Measurements from ENCODE around the gene UTP14A. TPM values are rescaled to one million over a fixed set of nuclear protein-coding genes. Genes with fewer than 3 reads are reported as not detected.
A peak's percentile ranks its signal among the peaks of the same experiment; 100 is the strongest.

Gene UTP14A
- polyA plus RNA-seq, 1 of the 3 experiments (the other 2 are of a cell fraction), result 25.4 TPM

DNA sequence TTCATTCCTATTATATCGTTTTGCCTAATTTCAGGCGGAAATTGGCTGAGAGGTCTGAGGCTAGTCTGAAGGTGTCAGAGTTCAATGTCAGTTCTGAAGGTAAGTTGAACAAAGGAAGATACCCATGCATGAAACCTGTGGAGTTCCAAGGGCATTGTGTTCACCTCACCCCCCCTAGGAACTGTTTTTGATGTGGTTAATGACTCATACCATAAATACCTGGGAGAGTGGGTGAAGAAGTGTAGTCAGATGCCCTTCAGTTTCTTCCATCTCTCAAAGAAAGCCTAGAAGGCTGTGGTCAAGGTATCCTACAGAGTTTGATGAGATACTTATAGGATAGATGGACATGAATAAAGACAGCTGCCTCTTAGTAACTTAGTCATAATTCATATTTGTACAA, 2.7 kb downstream of the UTP14A start:
- Histone ChIP-seq H3K36me3 (replicated peaks in 1 of 2; ENCODE audit: control insufficient read depth in 1 of 2, insufficient read depth in 2 of 2, low read length in 1 of 2) (peaks cover 54 to 55% of the 10 kb centered on the region in 2 experiments), H2AFZ (ENCODE audit: low read depth) (no peak overlapping the region), H3K9me3 (no peaks in the 10 kb centered on the region), H3K27ac (ENCODE audit: low read depth in 2 of 2, low read length in 1 of 2) (no peak overlapping the region), H3K4me3 (ENCODE audit: low read depth in 2 of 2, low read length in 1 of 2) (no peak overlapping the region), H3K27me3 (ENCODE audit: insufficient read depth) (no peaks in the 10 kb centered on the region), H3K9ac (no peak overlapping the region), H3K9me2 (no peaks in the 10 kb centered on the region), H3K4me1 (ENCODE audit: control insufficient read depth in 1 of 2, insufficient read depth in 2 of 2, low read depth in 1 of 2, low read length in 1 of 2) (no peaks in the 10 kb centered on the region; a peak in 1 of 4 replicates), H3K4me2 (no peak overlapping the region), H4K20me1 (ENCODE audit: insufficient read depth) (no peaks in the 10 kb centered on the region), H3F3A (replicated peaks; ENCODE audit: insufficient read depth) (peaks cover under 1% of the 10 kb centered on the region), H3K79me2 (ENCODE audit: insufficient read depth) (peaks cover 26% of the 10 kb centered on the region)
- 100% methylated on average over 2 of the region's 2 CpGs for WGBS (ENCODE audit: low lambda C conversion rate)
- ChIA-PET CTCF (interaction anchor here (1.0 to 1.2 kb wide), 2 partner anchors 12 to 18 kb away, joined by 3 to 4 read pairs; no protein-coding TSS in a partner anchor), POLR2A (no interaction called here)
- TF ChIP-seq RXRA (IDR thresholded peaks at IDR 0.05; ENCODE audit: borderline replicate concordance, low read depth) (no peak), FOXM1 (IDR thresholded peaks at IDR 0.05; ENCODE audit: low read depth) (no peak), GATA2 (CRISPR knock-in tag; IDR thresholded peaks at IDR 0.05) (no peak), SIN3A (IDR thresholded peaks at IDR 0.05; ENCODE audit: borderline replicate concordance, low read depth, low read length) (no peak), TCF12 (IDR thresholded peaks at IDR 0.05) (no peak), TEAD4 (IDR thresholded peaks at IDR 0.05; ENCODE audit: borderline replicate concordance, insufficient read depth) (no peak), MXI1 (IDR thresholded peaks at IDR 0.05; ENCODE audit: low read depth, low read length) (no peak), GABPA (IDR thresholded peaks at IDR 0.05; ENCODE audit: low read depth) (no peak)
- TF ChIP-seq, protein P1, sequence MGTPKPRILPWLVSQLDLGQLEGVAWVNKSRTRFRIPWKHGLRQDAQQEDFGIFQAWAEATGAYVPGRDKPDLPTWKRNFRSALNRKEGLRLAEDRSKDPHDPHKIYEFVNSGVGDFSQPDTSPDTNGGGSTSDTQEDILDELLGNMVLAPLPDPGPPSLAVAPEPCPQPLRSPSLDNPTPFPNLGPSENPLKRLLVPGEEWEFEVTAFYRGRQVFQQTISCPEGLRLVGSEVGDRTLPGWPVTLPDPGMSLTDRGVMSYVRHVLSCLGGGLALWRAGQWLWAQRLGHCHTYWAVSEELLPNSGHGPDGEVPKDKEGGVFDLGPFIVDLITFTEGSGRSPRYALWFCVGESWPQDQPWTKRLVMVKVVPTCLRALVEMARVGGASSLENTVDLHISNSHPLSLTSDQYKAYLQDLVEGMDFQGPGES (IDR thresholded peaks at IDR 0.05; ENCODE audit: low read depth, low read length), result no peak
- DNase-seq, result no peak

DNA sequence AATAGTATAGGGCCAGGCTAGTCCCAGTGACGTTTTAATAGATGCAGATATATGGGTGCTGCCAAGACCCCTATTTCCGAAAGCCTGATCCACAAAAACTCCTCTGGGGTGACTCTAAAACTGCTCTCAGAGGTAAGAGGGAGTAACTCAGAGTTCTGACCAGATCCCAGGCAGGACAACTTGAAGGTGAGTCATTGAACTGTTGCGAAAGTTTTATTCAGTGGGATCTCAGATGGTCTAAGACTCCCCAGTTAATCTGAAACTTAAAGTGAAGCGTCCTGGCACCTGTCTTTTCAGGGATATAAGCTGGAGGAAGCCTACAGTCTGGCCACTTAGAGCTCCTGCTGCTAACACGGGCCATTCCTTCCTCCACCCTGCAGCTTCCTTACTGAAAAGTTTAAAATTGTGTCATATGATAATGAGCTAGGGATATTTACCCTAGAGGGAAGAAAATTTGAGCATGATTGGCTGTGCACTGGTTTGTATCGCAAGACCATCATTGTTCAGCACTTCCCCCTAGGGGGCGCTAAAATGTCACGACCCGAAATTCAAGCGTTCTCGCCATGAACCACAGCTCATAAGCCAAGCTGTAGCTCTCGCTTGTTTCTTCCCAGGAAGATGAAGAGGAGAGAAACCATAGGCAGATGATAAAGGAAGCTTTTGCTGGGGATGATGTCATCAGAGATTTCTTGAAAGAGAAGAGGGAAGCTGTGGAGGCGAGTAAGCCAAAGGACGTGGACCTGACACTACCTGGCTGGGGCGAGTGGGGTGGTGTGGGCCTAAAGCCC, 19.5 kb downstream of the UTP14A start:
- no peaks in the 10 kb centered on the region for H3K79me2 ChIP-seq (ENCODE audit: insufficient read depth)
- DNase-seq, result peak; percentile 69
- ChIA-PET CTCF (interaction anchor here (0.6 to 2.4 kb wide), 60 partner anchors 8 to 320 kb away, joined by 3 to 22 read pairs (median 4); partner anchors contain the start of gene UTP14A), POLR2A (interaction anchor here (0.5 to 2.6 kb wide), 4 partner anchors 10 to 135 kb away, joined by 3 to 11 read pairs (median 3); partner anchors contain the start of gene UTP14A)
- H3K9me2 ChIP-seq, result no peaks in the 10 kb centered on the region
- H3K27me3 ChIP-seq (ENCODE audit: insufficient read depth), result no peaks in the 10 kb centered on the region
- peaks cover 31% of the 10 kb centered on the region for H3F3A ChIP-seq (replicated peaks; ENCODE audit: insufficient read depth)
- 66% methylated on average over 15 of the region's 15 CpGs for WGBS (ENCODE audit: low lambda C conversion rate)
- no peaks in the 10 kb centered on the region for H4K20me1 ChIP-seq (ENCODE audit: insufficient read depth)
- peaks cover 53 to 68% of the 10 kb centered on the region in 2 experiments for H3K36me3 ChIP-seq (replicated peaks in 1 of 2; ENCODE audit: control insufficient read depth in 1 of 2, insufficient read depth in 2 of 2, low read length in 1 of 2)
- peak; percentile 48 for TF ChIP-seq SMC3 (IDR thresholded peaks at IDR 0.05; ENCODE audit: low read depth, low read length)
- TF ChIP-seq, protein P2, sequence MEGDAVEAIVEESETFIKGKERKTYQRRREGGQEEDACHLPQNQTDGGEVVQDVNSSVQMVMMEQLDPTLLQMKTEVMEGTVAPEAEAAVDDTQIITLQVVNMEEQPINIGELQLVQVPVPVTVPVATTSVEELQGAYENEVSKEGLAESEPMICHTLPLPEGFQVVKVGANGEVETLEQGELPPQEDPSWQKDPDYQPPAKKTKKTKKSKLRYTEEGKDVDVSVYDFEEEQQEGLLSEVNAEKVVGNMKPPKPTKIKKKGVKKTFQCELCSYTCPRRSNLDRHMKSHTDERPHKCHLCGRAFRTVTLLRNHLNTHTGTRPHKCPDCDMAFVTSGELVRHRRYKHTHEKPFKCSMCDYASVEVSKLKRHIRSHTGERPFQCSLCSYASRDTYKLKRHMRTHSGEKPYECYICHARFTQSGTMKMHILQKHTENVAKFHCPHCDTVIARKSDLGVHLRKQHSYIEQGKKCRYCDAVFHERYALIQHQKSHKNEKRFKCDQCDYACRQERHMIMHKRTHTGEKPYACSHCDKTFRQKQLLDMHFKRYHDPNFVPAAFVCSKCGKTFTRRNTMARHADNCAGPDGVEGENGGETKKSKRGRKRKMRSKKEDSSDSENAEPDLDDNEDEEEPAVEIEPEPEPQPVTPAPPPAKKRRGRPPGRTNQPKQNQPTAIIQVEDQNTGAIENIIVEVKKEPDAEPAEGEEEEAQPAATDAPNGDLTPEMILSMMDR (IDR thresholded peaks at IDR 0.05), result peak; percentile 87
- TF ChIP-seq MEF2A (IDR thresholded peaks at IDR 0.05; ENCODE audit: borderline replicate concordance, low read depth), result no peak
- peak; percentile 81 for TF ChIP-seq RAD21 (IDR thresholded peaks at IDR 0.05; ENCODE audit: low read length)
- no peaks in the 10 kb centered on the region; a peak in 1 of 4 replicates for H3K4me1 ChIP-seq (ENCODE audit: control insufficient read depth in 1 of 2, insufficient read depth in 2 of 2, low read depth in 1 of 2, low read length in 1 of 2)
- H3K27ac ChIP-seq (ENCODE audit: low read depth in 2 of 2, low read length in 1 of 2), result no peak overlapping the region
- H3K9me3 ChIP-seq, result no peaks in the 10 kb centered on the region
- no peak overlapping the region for H3K9ac ChIP-seq
- H3K4me3 ChIP-seq (ENCODE audit: low read depth in 2 of 2, low read length in 1 of 2), result no peak overlapping the region
- no peak overlapping the region for H3K4me2 ChIP-seq
- H2AFZ ChIP-seq (ENCODE audit: low read depth), result no peak overlapping the region
